Measurements from ENCODE around the gene ZBTB46. TPM values are rescaled to one million over a fixed set of nuclear protein-coding genes. Genes with fewer than 3 reads are reported as not detected.
A peak's percentile ranks its signal among the peaks of the same experiment; 100 is the strongest.

ZBTB46 gene
- 18.9 to 20.1 TPM (median 20.1 TPM) in 3 replicates for total RNA-seq (2021)
- Bru-seq, nascent RNA, result percentile 45 among the genes with signal in this experiment
- long read RNA-seq, experiment 1, full-length matches to known transcripts, result 51 of 83 reads
- long read RNA-seq, experiment 1, partial matches to known transcripts, result 5 of 83 reads
- long read RNA-seq, experiment 1, other reads (novel, unspliced or antisense), result 27 of 83 reads
- long read RNA-seq, experiment 2, full-length matches to known transcripts, result 5 of 25 reads
- long read RNA-seq, experiment 2, partial matches to known transcripts, result 1 of 25 reads
- long read RNA-seq, experiment 2, other reads (novel, unspliced or antisense), result 19 of 25 reads
- long read RNA-seq, experiment 3, result 0 reads

- ATAC-seq (peak; percentile 8), DNase-seq (ENCODE audit: low spot score) (peak; percentile 42)
- POLR2A ChIA-PET, result interaction anchor here (0.6 kb wide), 1 partner anchor 33 kb away, joined by 3 read pairs; no protein-coding TSS in a partner anchor
- TF ChIP-seq ZNF423 (CRISPR knock-in tag; IDR thresholded peaks at IDR 0.05) (peak; percentile 97), ZNF138 (CRISPR knock-in tag; conservative IDR thresholded peaks at IDR 0.05) (no peak), TP53 (CRISPR knock-in tag; IDR thresholded peaks at IDR 0.05) (no peak), ZNF416 (CRISPR knock-in tag; IDR thresholded peaks at IDR 0.05) (no peak), E2F1 (CRISPR knock-in tag; IDR thresholded peaks at IDR 0.05) (no peak), ZBTB21 (CRISPR knock-in tag; IDR thresholded peaks at IDR 0.05; ENCODE audit: borderline replicate concordance) (no peak), PREB (CRISPR knock-in tag; IDR thresholded peaks at IDR 0.05; ENCODE audit: borderline replicate concordance) (no peak), ESRRA (CRISPR knock-in tag; IDR thresholded peaks at IDR 0.05; ENCODE audit: borderline replicate concordance) (no peak), KAT7 (CRISPR knock-in tag; IDR thresholded peaks at IDR 0.05; ENCODE audit: borderline replicate concordance) (0 out of 2 replicates have a peak, but pooled peaks have one; percentile 5)
- Mint-ChIP-seq H3K27ac (no peak within 1 kb of the TSS), H3K4me1 (peaks cover 32% of the 10 kb centered on the region), H3K4me3 (peak within 1 kb of the TSS; percentile 78), H3K27me3 (ENCODE audit: low read depth) (peaks cover 42% of the 10 kb centered on the region), H3K36me3 (no peaks in the 10 kb centered on the region), H3K9me3 (no peaks in the 10 kb centered on the region)
- CTCF ChIA-PET, result interaction anchor here (0.6 to 2.7 kb wide), 3 partner anchors 28 to 56 kb away, joined by 3 to 9 read pairs (median 4); no protein-coding TSS in a partner anchor
Observed at GRCh38 chr20:63830841-63831588, at the start of gene ZBTB46. TSS of gene ZBTB46 (minus strand) at chr20:63831264. CDS start at chr20:63790757, 40,507 bp downstream.

DNA sequence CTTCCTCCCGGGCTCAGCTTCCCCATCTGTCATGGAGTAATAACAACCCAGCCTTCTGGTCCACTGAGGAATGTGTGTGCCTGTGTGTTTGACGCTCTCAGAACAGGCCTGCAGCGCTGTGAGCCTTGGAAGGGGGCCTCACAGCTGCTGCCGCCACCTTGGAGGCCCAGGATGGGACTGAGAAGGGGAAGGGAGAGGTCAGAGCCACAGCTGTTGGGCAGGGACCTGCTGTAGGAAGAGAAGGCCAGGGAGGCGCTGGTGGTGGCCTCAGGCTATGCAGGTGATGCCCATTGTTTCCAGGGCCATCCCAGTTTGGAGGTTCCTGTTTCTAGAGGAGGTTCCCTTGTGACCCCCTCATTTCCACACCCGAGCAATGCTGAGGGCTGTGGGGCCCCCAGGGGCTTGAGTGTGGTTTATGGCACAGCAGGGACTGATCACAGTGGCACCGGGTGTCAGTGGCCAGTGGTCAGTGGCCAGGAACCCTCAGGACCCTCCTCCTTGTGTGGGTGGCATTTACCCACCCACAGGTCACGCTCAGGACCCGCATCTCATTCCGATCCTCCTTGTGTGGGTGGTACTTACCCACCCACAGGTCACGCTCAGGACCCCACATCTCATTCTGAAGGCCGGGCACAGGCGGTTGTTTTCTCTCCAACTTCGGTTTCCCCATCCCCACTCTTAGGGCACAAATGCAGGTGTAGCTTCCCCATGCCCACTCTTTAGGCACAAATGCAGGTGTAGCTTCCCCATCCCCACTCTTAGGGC lies 48.0 kb upstream of the ZBTB46 start:
- ATAC-seq (no peak), DNase-seq (ENCODE audit: low spot score) (no peak)
- ChIA-PET CTCF (no interaction called here), POLR2A (no interaction called here)
- no peaks in the 10 kb centered on the region for H3K4me1 Mint-ChIP-seq
- H3K36me3 Mint-ChIP-seq, result peaks cover 43% of the 10 kb centered on the region
- H3K4me3 Mint-ChIP-seq, result no peak overlapping the region
- no peaks in the 10 kb centered on the region for H3K27me3 Mint-ChIP-seq (ENCODE audit: low read depth)
- no peaks in the 10 kb centered on the region for H3K9me3 Mint-ChIP-seq
- H3K27ac Mint-ChIP-seq, result no peak overlapping the region
- no peak for TF ChIP-seq ETV6 (CRISPR knock-in tag; IDR thresholded peaks at IDR 0.05)
- no peak for TF ChIP-seq AFF4 (CRISPR knock-in tag; IDR thresholded peaks at IDR 0.05; ENCODE audit: borderline replicate concordance)
- TF ChIP-seq SP1 (CRISPR knock-in tag; conservative IDR thresholded peaks at IDR 0.05), result no peak
- no peak for TF ChIP-seq MYBL2 (CRISPR knock-in tag; IDR thresholded peaks at IDR 0.05)
- no peak for TF ChIP-seq MXD4 (CRISPR knock-in tag; IDR thresholded peaks at IDR 0.05; ENCODE audit: borderline replicate concordance)
- TF ChIP-seq ATF2 (CRISPR knock-in tag; IDR thresholded peaks at IDR 0.05; ENCODE audit: borderline replicate concordance, low read depth), result no peak
- no peak for TF ChIP-seq GRHL2 (CRISPR knock-in tag; IDR thresholded peaks at IDR 0.05; ENCODE audit: insufficient replicate concordance, severe bottlenecking)
